ENCODE data around the gene LGALS9C.
"Not testable (repeated sequence)": the region's sequence is repeated elsewhere in the genome, so short reads cannot be mapped to it uniquely, and the experiment has no call there.

The LGALS9C gene

DNA sequence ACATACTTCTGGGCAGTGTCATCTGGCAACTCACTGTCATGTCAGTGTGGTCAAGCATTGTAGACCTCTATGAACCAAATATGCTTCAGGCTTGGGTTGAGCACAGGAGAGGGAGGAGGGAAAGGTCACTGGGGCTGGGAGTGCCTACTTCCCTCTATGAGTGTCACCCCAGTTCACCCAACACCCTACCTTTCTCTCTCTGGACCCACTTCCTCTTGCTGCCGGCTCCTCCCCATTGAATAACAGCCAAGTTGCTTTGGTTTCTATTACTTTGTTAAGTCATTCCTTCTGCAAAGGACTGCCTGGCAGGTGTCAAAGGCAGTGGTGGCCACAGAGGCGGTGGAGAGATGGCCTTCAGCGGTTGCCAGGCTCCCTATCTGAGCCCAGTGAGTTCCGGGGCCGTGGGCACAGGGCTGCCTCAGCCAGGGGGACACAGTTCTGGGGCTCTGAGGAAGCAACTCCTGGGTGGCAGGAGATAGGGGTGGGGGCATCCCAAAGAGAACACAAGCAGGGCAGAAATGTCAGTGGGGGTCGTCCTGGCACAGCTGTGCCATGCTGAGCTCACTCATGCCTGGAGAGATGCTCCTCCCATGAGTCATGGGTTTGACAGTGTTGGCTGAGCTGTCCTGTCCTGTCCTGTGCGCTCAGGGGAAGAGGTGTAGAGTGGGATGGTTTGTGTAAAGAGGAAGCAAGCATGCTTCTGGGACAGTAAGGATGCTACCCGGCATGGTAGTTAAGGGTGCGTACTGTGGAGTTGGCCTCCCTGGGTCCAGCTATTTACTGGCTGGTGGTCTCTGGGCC, at the start of gene LGALS9C:
TSS of gene LGALS9C (plus strand) at position 282 of the 801 bp plus-strand sequence. CDS start at position 348, 66 bp downstream.
- not testable (repeated sequence) for DNase-seq (ENCODE audit: low read depth)

DNA sequence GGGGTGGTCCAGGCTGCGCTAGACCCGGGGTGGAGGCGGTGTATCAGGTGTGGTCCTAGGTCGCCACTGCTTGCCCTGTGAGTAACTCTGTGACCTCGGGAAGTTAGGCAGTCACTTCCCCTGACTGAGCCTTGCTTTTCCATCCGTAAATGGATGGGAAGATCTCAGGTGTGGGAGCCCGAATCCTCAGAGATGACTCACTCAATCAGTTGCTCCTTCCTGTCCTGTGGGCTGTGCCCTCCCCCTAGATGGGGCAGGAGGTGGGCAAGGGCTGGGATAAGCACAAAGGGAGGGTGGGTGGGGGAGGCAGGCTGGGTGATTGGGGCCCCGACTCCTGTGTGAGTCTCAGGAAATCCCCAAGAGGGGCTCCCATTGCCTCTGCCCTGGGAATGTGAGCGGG, 44.4 kb upstream of the LGALS9C start:
- not testable (repeated sequence) for DNase-seq (ENCODE audit: low read depth)

DNA sequence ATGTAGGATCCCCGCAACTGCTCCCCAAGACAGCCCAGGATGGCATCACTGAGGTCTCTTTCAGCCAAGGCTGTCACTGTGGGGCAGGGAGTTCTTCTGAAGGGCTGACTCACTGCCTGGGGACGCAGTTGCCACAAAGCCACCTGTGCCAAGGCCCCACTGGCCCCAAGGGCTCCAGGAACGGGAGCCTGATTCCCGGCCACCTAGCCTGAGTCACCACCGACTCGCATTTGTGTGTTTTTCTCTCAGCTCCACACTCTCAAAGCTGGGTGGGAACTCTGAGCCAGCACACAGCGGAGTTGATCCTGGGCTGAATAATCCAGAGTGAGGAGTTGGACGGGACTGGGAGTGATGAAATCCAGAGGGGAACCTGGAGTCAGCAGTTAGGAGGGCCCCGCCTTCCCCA, 37.1 kb upstream of the LGALS9C start:
- DNase-seq (ENCODE audit: low read depth), result not testable (repeated sequence)

DNA sequence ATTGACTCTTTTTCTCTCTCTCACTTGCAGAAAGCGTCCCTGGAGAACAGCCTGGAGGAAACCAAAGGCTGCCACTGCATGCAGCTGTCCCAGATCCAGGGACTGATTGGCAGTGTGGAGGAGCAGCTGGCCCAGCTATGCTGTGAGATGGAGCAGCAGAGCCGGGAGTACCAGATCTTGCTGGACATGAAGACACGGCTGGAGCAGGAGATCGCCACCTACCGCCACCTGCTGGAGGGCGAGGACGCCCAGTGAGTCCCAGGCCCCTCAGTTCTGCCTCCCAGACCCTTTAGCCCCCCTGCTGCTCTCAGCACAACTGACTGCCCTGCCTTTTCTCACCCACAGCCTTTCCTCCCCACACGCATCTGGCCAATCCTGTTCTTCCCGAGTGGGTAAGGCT, 34.5 kb upstream of the LGALS9C start:
- DNase-seq (ENCODE audit: low read depth), result peak; percentile 40

DNA sequence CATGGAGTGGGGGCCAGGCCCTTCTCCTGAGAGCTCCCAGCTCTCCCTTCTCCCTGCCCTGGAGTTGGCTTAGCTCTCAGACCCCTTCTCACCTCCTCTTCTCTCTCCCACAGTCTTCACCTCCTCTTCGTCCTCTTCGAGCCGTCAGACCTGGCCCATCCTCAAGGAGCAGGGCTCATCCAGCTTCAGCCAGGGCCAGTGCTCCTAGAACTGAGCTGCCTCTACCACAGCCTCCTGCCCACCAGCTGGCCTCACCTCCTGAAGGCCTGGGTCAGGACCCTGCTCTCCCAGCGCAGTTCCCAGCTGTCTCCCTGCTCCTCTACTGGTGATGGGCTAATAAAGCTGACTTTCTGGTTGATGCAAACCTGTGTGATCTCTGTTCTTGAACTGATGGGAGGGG, 34.1 kb upstream of the LGALS9C start:
- DNase-seq (ENCODE audit: low read depth), result not testable (repeated sequence)

DNA sequence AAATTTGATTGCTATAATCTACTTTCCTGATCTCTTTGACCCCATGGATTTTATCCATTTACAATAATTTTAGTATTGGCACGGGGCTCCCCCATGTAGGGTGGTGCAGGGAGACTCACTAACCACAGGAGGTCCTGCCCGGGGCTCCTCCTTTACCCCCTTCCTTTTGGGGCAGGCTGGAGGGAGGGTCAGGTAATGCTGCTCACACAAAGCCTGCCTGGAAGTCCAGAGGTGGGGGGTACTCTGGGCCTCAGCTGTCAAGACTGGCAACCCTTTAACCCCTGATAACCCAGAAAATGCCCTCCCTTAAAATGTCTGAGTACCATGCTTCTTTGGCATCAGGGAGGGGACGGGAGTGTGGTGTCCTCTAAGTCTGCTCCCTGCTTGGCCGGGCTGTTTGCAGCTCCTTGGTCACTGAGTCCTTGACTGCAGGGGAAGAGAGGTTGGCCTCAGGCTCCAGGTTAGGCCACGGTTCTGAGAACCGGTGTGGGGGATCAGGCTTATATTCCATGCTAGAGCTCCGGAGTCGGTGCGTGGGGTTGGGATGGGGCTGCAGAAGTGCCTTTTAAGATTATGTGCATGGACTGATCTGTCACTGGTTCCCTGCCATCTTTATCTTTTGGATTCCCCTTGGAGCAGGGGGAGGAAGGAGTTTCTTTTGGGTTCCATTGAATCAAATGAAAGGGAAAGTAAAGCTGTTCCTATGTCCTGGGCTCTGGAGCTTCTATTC, 28.9 kb upstream of the LGALS9C start:
- not testable (repeated sequence) for DNase-seq (ENCODE audit: low read depth)

DNA sequence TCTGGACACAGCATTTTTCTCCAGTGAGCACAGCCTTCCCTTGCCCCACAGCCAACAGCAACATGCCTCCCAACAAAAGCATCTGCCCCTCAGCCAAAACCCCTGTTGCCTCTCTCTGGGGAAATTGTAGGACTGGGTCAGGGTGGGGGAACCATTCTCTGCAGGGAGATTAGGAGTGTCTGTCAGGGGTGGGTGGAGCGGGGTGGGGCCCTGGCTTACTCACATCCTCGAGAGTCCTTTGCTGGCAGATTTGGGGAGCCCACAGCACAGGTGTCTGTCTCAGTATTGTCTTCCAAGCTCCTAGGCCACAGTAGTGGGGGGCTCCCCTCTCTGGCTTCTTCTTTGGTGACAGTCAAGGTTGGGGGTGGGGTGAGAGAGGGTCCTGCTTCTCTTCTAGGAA, 28.3 kb upstream of the LGALS9C start:
- not testable (repeated sequence) for DNase-seq (ENCODE audit: low read depth)

DNA sequence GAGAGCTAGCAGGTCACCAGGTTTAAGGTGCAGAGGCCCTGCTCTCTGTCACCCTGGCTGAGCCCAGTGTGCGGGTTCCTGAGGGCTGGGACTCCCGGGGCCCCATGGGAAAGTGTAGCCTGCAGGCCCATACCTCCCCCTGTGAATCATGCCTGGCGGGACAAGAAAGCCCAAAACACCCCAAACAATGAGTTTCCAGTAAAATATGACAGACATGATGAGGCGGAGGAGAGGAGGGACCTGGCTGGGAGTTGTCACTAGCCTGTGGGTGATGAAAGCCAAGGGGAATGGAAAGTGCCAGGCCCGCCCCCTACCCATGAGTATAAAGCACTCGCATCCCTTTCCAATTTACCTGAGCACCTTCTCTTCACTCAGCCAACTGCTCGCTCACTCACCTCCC, 26.8 kb upstream of the LGALS9C start:
- DNase-seq (ENCODE audit: low read depth), result not testable (repeated sequence)

DNA sequence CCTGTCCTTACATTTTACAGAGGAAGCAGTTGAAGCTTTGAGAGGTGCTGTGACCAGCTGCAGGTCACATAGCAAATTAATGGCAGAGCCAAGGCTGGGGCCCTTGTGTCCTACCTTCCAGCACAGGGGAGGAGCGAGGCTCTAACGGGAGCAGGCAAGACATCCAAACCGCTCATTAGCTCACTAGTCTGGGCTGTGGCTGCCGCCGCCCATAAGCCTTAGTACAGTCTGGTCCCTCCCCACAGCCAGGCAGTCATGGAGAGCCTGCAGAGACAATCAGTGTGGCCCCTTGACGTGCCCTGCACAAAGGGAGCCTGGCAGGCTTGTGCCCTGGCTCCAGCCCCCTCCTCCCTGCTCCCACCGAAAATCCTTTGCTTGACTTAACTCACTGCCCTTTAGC, 25.6 kb upstream of the LGALS9C start:
- not testable (repeated sequence) for DNase-seq (ENCODE audit: low read depth)

DNA sequence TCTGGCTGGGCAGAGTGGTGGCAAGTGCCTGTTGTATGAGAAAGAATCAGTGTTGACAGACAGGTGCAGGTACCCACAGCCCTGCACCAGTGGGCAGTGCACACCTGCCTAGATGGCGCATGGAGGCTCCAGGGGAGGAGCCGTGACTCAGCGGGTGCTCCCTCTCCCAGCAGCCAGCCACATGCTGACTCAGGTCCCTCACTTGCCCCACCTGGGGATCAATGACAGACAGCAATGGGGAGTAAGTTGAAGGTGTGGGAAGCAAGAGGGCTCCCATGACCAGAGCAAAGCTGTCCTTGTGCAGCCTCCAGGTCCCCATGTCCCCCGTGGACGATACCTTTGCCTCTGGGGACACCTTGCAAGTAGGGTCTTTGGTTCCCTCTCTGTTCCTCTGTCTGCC, 24.6 kb upstream of the LGALS9C start:
- DNase-seq (ENCODE audit: low read depth), result not testable (repeated sequence)

DNA sequence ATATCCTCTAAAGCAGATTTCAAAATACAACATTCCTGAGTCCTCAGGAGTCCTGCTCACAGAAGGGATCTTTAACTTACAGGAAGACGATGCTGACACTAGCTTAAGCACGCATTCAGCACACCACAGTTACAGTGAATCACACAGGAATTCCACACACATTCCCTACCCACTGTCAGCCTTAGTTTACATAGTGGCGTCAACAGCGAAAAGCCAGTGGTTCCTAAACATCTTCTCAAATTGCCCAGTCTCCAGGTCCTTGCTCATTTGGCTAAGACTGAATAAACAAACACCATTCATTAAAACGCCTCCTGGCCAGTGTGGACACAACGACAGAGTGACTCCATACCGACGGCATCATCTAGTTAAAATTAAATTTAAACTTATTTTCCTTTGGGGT, 17.6 kb upstream of the LGALS9C start:
- DNase-seq (ENCODE audit: low read depth), result not testable (repeated sequence)

DNA sequence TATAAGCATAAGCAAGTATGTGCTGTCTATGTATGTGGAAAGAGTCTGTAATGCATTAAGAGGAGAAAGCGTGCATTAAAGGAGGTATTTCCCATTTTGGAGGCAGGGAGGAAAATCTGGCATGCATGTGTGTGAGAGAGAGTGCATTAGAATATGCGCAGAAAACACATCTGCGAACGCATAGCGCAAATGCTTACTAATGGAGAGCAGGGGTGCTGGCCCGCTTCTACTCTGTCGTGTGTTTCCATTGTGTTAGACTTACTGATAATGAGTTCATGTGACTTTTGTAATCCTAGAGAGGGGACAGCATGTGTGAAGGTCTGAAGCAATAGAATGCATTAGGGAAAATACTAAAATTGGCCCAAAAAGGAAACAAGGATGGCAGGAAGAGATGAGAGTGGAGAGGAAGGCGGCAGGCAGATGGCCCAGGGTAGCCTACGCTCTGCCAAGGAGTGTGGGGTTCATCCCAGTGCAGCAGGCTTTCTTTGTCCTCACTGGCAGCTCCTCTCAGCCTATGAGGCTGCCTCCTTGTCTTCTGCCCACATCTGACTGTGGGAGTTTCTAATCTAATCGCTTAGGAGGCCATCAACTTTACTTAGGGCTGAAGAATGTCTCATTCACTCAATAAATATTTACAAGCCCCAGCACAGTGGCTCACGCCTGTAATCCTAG, 12.6 kb upstream of the LGALS9C start:
- DNase-seq (ENCODE audit: low read depth), result not testable (repeated sequence)

DNA sequence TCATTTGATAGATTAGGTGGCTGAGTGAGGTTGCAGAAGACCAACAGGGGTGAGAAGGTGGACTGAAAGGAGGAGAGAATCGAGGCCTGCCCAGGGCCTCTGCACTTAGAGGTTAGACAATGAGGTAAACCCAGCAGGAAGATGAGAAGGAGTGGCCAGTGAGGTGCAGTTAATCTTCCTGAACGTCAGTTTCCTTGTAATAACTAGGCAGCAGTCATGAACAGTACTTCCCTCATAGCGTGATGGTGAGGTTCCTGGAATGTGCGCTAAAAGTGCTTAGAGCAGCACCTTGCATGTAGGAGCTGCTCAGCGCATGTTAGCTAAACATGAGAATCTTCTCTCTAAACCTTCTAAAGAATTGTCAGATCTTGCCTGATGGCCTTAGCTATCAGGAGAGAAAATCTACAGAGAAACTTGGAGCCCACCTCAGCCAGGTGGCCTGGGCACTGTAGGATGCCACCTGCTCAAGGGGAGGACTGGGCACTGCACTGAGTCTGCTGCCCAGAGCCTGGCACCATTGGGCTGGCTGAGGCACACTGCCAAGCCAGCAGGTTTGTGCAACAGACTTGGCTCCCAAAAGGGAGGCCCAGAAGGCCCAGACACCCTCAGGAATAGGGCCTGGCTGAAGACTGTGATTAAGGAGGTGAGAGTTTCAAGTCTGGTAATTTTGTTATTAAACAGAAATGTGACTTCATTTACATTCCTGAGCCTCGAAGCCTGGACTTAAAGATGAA, 10.2 kb upstream of the LGALS9C start:
- not testable (repeated sequence) for DNase-seq (ENCODE audit: low read depth)

DNA sequence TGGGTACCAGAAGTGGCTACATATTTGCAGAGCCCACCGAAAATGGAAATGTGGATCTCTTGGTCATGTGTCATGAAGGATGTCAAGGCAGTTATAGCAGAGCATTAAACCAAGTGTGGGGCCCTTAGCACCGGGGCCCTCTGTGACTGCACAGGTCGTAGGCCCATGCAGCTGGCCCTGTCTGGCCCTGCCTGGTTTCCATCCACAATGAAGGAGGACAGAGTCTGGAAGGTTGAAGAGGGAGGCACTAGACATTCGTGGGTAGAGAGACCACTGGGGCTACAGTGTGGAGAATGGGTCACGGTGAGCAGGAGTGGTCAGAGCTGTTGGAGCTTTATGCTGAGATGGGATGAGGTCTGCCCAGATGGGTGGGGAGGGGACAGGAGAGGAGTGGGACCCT, 9.6 kb upstream of the LGALS9C start:
- not testable (repeated sequence) for DNase-seq (ENCODE audit: low read depth)

DNA sequence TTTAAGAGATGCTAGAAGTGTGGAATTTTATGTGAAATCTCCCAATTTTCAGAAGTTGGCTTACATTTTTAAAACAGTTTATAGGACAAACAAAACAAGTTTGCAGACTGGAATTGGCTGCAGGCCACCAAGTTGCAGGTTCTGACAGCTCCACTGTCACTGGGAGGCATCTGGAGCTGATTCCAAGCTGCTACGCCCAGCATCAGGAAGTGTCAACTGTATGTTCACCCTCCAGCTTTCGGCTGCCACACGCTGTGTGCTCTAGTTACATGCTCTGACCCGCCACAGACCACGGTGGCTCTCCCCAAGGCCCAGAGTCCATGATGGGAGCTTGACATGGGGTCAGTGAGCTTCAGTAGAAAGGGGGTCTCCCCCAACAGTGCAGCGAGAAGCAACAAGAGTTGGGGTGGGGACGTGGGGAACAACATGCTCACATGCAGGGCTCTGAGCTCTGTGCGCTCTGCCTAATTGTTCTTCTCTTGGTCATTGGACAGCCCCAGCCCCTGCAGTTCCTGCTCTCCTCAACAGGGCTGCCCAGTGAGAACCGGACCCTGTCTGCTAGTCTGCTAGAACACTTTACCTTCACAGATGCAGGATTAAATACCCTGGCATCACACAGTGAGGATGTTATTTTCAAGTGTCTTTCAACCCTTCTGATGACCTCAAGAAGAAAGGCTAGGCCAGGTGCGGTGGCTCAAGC, 8.0 kb upstream of the LGALS9C start:
- not testable (repeated sequence) for DNase-seq (ENCODE audit: low read depth)

DNA sequence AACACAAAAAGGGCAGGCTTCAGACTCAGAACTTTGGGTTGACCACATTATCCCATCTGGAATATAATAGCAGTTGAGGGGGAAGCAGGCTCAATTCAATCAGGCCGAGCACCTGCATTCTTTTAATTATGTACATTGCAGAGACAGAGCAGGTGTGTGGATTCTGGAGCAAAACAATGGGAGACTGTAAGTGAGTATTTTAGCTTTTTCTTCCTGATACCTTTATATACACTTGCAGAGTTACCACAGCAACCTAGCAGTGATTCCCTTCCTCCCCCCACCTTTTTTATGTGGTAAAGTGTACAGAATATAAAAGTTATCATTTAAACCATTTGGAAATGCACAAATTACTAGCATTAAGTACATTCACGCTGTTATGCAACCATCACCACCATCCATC, 6.8 kb upstream of the LGALS9C start:
- not testable (repeated sequence) for DNase-seq (ENCODE audit: low read depth)

DNA sequence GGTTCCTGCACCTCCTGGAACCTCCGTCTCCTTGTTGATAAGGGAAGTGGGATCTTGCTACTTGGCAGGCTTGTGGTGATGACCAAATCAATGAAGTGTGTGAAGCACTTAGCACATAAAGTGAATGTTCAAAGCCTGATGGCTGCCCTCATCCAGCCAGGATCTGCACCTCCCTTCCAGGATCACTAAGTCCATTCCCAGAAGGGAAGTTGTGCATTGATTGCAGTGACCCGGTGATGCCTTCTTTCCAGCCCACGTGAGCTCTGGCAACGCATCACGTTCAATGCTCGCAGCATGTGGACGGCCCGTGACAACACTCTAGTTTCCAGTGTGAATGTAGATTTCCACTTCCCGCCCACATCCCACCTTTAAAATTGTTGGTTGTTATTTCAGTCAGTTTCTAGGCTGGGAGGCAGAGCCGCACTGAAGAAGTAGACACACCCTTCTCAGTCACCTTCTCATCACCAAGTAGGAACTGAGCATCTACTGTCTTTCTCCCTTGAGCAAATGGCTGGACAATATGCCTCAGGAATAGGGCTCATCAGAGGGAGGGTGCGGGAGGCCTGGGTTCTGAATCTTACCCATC, 6.2 kb upstream of the LGALS9C start:
- DNase-seq (ENCODE audit: low read depth), result not testable (repeated sequence)

DNA sequence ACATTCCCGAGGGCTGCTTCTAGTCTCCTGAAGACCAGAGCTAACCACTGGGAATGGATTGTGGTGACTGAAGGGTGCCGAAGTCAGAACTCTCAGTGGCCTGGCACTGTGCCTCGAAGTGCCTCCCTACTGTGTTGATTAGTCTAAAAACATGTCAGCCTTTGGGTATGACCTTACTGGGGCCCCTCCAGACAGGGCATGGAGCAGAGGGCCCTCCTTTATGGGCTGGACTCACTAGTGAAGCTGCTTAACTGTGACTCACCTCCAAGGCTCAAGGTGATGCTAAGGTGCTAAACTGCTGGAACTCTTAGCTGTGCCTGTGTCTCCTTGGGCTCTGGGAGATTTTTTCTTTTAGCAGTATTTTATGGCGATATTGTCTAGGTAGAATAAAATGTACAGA, 2.6 kb upstream of the LGALS9C start:
- DNase-seq (ENCODE audit: low read depth), result not testable (repeated sequence)

DNA sequence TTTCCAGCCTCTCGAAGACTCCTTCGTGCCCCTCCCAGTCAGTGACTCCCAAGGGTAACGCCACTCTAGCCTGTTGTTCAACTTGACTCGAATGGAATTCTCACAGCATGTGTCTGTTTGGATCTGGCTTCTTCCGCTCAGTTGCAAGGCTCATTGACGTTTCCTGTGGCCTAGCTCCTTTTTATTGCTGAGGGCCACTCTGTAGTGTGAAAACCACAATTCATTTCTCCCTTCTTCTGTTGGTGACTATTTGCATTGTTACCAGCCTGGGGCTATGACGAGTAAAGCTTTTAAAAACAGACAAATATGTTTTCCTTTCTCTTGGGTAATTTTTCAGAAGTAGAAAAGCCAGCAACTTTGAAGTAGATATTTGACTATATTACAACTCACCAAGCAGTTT, 1.8 kb upstream of the LGALS9C start:
- not testable (repeated sequence) for DNase-seq (ENCODE audit: low read depth)

DNA sequence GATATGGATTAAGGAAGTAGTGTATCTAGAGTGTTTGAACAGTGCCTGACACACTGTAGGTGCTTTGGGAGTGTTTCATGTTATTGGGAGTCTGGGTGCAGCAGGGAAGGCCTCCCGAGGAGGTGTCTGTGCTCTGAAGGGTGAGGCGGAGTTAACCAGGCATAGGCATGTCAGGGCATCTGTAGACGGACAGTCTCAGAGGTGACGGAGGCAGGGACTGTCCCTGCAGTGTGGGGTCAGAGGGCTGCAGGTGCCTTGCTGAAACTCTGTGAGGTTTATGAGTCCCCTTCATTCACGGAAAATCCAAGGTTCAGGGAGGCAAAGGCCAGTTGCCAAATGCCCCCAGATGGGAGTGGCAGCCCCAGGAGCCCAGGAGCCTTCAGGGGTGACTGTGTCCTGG, 778 bp downstream of the LGALS9C start:
- DNase-seq (ENCODE audit: low read depth), result not testable (repeated sequence)

DNA sequence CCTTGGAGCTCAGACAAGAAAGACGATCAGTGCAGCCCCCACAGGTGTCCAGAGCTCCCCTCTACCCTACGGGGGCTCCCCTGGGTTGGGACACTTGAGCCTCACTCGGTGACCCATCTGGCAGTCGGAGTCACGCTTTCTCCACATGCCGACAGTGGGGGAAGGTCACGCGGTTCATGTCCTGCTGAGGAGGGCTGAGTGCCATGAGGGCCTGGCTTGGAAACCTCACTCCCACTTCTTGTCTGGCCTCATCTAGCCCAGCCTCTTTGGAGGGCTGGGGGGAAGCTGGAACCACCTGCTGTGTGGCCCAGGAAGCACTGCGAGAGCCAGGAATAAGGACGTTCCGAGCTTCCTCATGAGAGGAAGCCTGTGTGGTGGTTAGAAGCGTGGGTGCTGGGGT, 1.8 kb downstream of the LGALS9C start:
- DNase-seq (ENCODE audit: low read depth), result not testable (repeated sequence)
